Effector CD8-positive, alpha-beta T cell (primary cell): ENCODE data around the gene AMH.

Source experiments
- DNase-seq: peaks from one replicate; lab custom pipeline; 2025; lab: John Stamatoyannopoulos, UW

The AMH gene

DNA sequence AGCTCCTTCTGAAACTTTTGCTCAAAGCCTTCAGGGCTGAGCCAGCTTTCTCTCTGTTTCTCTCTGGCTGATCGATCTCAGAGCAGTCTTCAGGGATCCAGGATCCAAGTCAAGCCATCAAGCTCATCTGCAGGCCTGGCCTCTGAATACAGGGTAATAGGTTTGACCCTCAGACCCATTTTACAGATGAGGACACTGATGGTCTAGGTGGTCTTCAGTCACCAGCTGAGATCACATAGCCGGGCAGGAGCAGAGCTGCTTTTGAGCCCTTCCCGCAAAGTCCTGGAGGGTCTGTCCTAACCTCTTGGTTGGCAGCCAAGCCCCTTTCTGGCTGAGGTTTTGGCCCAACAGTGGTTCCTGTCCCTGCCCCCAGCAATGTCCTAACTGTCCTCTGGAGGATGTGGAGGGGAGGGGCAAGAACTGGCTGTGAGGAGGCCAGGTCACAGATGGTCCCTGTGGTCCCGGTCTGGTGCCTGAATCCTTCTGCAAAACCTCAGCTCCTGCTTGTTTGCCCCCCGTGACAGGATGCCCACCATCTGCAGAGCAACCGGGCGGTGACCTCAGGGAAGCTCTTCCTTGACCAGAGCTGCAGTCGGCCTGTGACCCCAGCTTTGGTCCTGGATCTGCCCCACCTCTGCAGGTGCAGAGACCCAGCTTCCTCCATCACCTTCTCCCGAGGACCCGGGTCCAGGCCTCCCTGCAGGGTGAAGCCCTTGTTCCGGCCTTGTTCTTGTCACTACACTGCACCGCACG is 38.6 kb downstream of the AMH start:
- DNase-seq = no peak

DNA sequence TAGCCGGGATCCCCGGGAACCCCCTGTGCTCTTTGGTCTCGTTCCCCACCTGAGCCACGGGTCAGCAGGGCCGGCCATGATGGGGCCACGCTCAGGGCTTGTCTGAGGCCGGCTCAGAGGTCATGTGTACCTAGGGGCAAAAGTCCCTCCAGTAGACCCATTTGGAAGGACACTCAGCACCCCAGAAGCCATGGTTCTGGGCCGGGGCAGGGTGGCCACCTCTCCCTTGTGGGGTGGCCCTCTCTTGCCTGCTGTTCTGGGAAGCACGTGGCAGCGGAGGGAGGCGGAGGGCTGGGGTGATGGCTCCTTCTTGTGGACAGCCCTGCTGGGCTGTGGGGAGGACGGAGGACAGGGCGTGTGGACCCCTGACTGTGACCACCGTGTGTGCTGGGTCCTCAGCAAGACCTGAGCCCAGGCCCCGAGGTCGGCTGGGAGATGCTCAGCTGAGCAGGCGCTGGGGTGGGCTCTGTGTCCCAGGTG is 39.3 kb downstream of the AMH start:
- no peak for DNase-seq

- DNase-seq = no peak
These were observed 39.9 kb downstream of the AMH start for GRCh38 chr19:2288818-2289713.

DNA sequence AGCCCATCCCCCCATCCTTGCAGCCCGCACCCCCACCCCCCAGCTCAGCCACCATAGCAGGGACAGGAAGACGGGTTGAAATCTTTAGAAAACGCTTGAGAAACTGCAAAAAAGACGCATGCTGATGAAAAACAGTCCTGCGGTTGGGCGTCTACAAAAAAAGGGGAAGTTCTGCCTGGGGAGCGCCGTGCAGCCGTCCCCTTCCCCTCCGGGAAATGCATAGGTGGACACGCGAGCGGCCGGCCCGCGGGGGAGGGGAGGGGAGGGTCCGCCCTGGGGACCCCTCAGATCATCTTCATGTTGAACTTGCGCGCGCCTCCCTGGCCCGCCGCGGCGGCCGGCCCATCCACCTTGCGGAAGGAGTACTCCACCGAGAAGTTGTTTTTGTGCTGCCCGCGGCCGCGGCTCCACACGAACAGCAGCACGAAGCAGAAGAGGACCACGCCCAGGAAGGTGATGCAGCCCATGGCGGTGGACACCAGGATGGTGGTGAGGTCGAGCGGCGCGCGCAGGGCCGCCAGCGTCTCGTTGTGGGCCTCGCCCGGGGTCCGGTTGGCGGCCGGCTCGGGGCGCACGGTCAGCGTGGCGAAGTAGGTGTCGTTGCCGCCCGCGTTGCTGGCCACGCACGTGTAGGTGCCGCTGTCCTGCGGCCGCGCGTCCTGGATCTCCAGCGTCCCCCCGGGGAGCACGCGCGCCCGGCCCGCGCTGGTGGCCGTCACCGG is 40.8 kb downstream of the AMH start:
- no peak for DNase-seq

- no peak for DNase-seq
These were observed 41.5 kb downstream of the AMH start for GRCh38 chr19:2290441-2291184.

GRCh38 chr19:2291185-2291751 is 42.1 kb downstream of the AMH start:
- no peak for DNase-seq

DNA sequence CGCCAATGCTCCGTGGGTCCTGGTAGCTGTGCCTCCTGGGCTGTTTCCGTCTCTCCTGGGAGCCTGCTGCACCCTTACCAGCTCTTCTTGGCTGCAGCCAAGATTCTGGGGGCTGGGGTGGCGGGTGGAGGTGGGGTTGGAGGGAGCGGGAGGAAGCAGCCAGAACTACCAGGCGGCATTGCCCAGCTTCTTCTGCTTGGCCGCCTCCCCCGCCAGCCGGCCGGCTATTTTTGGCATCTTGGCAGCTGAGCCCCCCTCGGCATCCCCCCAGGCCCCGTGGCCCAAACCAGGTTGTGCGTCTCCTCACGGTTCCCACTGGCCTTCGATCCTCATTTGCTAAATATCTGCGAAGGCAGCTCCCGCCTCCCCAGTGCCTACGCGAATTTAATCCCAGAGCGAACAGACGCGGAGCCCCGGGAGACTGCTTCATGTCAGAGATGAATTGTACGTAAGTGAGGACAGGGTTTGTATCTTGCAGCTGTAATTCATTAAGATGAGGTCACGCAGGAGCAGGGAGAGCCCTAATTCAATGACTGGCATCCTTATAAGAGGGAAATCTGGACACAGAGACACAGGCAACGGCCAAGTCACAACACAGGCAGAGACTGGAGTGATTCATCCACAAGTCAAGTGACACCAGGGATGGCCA is 45.7 kb downstream of the AMH start:
- DNase-seq = no peak

DNA sequence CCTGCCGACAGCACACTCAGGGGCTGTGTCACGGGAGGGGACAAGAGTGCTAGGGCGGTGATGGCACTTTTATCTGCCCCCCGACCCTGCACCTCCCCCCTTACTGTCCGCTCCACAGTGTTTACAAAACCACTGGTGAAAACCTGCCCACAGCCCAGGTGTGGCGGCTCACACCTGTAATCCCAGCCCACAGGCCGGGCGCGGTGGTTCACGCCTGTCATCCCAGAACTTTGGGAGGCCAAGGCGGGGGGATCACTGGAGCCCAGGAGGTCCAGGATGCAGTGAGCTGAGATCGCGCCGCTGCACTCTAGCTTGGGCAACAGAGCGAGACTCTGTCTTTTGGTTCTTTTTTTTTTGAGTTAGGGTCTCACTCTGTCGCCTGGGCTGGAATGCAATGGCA is 47.0 kb downstream of the AMH start:
- no peak for DNase-seq

DNA sequence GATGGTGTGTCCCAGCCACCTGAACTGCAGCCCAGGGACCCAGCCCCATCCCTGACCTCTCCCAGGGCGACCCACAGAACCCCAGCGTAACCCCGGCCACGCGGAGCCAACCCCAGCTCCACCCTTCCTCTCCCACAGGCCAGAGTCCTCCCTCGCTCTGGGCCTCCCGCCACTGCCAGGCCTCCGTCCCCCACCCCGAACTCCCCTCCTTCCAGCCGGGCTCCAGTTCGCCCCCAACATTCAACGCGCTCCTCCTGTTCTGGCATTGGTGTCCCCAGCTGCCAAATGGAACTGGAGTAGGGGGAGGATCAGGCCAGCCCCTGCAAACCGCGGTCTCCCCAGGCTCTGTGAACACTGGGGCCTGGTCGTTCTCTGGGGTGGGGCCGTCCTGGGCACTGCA is 51.4 kb downstream of the AMH start:
- DNase-seq = no peak
